Measurements from ENCODE around the gene PYCR2.
A peak's percentile ranks its signal among the peaks of the same experiment; 100 is the strongest.

The PYCR2 gene

DNA sequence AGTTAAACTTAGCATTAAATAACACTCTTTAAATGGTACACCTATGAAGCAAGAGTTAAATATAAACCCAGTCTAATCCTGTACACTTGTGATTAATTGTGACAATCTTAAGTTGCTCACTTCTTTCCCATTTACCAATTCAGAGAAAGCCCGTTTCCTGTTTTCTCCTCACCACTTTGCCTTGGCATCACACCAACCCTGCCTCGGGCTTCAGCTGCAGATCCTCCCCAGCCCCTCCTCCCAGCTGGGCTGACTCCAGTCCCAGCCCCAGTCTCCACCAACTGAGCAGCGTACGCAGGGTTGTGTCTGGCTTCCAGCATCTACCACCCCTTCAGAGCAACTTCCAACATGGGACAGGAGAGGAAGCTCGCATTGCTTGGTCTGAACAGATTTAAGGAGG, 4.1 kb downstream of the PYCR2 start:
- peak; percentile 74 for DNase-seq (ENCODE audit: low spot score)

GRCh38 chr1:225918280-225918679, 5.8 kb downstream of the PYCR2 start:
- no peak for DNase-seq (ENCODE audit: low spot score)

DNA sequence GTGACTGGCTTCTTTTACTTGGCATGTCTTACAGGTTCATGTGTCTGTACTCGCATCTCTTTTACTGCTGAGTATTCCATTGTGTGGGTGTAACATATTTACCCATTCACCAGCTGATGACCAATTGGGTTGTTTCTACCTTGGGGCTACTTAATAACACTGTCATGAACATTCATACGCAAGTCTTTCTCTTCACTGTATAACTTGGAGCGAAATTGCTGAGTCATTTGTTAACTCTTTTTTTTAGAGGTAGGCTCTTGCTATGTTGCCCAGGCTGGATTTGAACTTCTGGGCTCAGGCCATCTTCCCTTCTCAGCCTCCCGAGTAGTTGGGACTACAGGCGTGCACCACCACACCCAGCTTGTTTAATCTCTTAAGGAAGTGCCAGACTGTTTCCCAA, 6.5 kb downstream of the PYCR2 start:
- DNase-seq (ENCODE audit: low spot score), result no peak

GRCh38 chr1:225917101-225917500, 6.9 kb downstream of the PYCR2 start:
- no peak for DNase-seq (ENCODE audit: low spot score)

- no peak for DNase-seq (ENCODE audit: low spot score)
Measured at GRCh38 chr1:225915538-225915991, 8.5 kb downstream of the PYCR2 start.

GRCh38 chr1:225914947-225915346, 9.1 kb downstream of the PYCR2 start:
- no peak for DNase-seq (ENCODE audit: low spot score)

DNA sequence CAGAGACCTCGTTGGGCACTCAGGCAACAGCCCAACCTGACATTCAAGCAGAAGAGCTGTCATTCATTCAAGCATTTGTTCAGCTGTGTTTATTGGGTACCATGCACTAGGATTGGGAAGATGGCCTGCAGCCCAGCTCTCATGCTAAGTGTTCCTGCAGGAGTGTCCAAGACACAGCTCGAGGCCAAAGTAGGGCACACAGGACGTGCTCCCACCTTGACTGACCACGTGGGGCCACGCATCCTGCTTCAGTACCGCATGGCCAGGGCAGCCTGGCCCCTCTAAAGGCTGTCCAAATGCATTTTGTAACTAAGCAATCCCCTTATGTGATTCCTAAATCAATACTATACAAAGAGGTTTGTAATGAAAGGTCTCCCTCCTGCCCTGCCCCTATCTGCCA, 9.7 kb downstream of the PYCR2 start:
- DNase-seq (ENCODE audit: low spot score), result no peak

DNA sequence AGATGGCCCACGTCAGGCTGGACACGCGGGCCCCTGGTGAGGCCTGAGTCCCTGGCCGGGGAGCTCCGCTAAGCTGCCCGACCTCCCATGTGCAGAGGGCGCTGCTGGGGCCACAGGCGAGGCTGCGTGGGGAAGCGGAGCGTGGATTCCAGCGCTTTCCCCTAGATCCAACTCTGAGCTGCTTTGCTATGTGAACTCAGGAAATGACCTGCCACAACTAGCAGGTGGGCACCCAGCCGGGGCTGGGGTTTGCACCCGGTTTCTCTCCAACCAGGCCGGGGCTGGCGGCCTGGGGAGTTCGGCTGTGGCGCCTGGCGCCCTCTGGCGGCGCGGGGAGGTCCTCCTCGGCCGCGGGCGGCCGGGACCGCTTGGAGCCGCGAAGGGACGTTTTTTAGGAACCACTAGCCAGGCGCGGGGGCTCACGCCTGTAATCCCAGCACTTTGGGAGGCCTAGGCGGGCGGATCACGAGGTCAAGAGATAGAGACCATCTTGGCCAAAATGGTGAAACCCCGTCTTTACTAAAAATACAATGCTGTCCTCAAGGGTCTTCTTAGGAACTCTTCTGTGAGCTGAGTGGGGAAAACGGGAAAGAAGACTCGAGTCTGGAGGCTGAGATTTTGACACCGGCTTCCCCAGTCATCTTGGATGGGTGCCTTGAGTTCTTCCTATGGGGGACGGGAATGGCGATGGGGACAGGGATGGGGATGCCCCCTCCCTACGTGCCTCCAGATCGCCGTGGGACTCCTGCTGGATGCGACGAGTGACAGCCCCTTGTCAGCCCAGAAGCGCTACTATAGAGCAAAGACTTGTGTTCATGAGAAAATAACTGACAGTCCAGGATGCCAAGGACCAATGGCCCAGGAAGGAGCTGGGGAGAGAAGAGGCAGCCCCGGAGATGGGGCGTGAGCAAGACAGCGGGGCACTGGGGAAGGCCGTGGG, 12.6 kb downstream of the PYCR2 start:
- peak; percentile 48 for DNase-seq (ENCODE audit: low spot score)

DNA sequence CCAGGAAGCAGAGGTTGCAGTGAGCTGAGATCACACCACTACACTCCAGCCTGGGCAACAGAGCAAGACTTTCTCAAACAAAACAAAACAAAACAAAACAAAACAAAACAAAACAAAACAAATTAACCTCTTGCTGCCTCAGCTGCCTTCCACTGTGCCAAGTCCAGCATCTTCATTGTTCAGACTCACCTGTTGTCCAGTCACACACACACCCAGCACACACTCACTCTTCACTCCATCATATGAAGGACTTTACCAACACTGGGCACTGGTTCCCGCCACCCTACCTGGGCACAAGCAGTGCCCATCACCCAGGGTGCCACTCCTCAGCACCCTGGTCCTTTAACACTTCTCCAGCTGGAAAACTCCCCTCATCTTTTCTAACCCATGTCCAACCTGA, 14.6 kb downstream of the PYCR2 start:
- no peak for DNase-seq (ENCODE audit: low spot score)

- no peak for DNase-seq (ENCODE audit: low spot score)
Measured at GRCh38 chr1:225908773-225909172, 15.3 kb downstream of the PYCR2 start.

DNA sequence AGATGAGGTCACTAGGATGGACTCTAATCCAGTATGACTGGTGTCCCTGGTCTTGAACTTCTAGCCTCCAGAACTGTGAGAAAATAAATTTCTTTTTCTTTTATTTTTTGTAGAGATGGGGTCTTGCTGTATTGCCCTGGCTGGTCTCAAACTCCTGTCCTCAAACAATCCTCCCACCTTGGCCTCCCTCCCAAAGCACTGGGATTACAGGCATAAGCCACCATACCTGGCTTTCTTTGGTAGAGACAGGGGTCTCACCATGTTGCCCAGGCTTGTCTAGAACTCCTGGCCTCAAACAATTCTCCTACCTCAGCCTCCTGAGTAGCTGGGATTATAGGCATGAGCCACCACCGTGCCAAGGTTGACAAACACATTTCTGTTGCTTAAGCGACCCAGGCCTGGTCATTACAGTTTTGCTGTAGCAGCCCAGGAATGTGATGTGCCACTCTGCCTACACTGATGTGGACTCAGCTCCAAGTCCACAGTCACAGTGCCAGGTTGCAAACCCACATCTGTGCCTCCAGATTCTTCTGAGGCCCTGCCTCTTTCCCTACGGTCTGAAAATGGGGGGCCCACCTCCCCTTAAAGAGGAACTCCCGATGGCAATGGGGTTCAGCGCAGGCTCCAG, 15.9 kb downstream of the PYCR2 start:
- DNase-seq (ENCODE audit: low spot score), result no peak

GRCh38 chr1:225907341-225907740, 16.7 kb downstream of the PYCR2 start:
- no peak for DNase-seq (ENCODE audit: low spot score)

DNA sequence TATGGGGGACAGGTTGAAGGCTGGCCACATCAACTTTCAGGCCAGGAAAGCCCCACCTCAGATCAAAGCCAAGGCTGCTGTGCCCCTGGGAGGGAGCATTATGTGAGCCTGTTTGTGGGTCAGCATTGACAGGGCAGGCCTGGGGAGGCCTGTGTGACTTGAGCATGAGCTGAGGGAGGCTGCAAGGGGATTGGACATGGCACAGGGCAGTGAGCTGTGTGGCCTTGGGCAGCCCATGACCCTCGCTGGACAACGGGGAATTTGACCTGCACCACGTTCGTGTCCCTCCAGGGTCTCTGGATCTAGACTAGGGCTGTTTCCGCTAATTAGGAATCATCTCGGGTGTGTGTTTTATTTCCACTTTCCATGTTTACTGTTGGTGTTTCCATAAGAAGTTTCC, 17.6 kb downstream of the PYCR2 start:
- no peak for DNase-seq (ENCODE audit: low spot score)

GRCh38 chr1:225903623-225904022, 20.4 kb downstream of the PYCR2 start:
- no peak for DNase-seq (ENCODE audit: low spot score)

DNA sequence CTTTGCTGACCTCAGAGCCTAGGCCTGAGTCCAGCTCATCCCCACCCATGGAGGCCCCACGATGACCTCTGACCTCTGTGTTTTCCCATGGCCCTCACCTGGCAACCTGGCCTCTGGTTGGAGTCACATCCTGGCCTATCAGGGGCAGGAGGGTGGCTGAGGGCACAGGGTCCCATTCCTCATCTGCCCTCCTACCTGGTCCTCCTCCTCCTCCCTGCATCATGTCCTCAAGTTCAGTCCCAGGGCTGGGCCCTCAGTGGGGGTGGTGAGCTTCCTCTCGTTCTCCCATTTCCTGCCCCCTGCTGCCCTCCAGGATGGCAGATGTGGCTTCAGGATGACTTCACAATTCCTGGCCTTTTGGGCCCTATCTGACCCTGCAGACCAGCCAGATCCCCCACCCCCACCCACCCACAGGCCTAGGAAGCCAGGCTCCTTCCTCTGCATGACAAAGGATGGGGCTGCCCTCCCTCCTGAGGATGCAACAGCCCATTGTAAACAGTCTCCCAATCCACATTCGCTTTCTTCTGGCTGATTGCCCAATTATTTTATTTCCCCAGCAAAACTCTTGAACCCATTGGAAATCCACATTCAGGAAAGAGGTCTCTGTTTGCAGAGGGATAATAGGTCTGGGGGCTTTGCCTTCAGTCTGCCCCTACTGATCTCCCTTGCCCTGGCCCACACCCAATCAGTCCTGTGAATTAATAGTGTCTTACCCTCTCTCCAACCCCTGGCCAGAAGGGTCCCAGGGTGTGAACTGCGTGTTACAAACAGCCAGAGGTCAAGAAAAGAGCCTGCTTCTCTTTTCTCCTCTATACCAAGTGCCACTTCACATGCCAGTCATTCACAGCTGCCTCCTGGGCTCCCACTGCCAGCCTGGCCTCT, 24.8 kb downstream of the PYCR2 start:
- no peak for DNase-seq (ENCODE audit: low spot score)

DNA sequence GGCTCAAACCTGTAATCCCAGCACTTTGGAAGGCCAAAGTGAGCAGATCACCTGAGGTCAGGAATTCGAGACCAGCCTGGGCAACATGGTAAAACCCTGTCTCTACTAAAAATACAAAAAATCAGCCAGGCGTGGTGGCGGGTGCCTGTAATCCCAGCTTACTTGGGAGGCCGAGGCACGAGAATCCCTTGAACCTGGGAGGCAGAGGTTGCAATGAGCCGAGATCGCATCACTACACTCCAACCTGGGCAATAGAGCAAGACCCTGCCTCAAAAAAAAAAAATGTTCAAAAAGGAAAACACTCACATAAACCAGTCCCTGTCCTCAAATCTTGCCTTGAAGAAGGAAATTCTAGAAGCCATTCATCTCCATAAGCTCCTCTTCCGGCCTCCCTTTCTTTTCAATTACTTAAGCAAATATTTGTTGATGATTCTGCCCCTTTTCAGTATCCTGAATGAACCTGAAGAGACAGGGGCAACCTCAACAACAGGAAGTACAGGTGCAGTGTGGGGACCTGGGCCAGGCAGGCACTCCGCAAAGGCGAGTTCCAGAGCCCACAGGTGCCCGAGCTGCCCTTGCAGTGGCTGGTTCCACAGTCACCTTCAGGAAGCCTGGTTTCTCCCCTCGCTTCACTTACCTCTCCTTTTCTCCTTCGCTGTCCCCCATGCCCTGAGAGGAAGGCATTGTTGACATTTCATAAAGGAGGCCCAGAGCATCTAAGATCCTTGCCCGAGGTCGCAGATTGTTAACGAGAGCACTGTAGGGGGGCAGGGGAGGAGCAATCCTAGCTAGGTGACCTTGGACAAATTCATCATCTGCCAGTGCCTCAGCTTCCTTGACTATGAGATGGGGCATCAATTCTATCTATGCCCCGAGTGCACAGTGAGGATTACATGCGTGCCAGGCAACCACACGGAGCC, 26.2 kb downstream of the PYCR2 start:
- no peak for DNase-seq (ENCODE audit: low spot score)

DNA sequence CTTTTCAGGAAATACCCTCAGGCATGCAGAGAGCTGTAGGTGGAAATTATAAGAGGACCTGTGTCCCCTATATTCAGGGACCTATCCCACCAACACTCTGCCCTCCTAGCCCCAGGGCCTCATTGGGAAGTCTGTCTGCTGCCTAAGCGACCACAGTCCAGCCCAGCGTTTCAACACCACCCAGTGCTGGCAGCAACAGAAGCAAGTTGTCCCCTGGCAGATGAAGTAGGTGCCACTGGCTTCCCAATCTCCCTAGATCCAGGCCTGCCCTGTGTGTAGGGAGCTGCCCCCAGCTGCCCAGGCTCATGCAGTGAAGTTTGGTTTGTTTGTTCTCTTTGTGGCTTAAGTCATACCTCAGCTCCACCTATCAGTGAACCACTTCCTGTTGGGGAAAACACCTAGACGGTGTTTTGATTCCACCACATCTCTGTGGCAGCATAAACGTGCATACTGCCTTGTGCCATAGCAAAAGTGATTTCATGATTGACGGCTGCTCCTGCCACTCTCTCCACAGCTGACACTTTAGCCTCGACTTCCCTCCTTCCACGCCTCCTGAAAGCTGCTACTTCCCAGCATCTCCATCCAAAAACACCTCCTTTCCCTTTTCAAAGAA, 27.0 kb downstream of the PYCR2 start:
- DNase-seq (ENCODE audit: low spot score), result no peak

GRCh38 chr1:225896494-225896893, 27.6 kb downstream of the PYCR2 start:
- DNase-seq (ENCODE audit: low spot score), result no peak

DNA sequence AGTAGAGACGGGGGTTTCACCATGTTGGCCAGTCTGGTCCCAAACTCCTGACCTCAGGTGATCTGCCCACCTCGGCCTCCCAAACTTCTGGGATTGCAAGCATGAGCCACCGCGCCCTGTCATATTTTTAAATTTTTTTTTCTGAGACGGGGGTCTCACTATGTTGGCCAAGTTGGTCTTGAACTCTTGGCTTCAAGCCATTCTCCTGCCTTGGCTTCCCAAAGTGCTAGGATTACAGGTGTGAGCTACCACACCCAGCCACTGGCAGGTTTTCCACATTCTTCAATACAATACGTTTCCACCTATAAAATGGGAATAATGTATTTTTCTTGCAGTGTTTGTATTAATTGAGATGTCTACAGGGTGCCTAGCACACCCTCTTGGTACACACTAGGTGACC, 31.7 kb downstream of the PYCR2 start:
- DNase-seq (ENCODE audit: low spot score), result no peak

GRCh38 chr1:225891229-225891972, 32.6 kb downstream of the PYCR2 start:
- no peak for DNase-seq (ENCODE audit: low spot score)
